Esophagus muscularis mucosa (tissue), 3 donors: ENCODE measurements around the gene PSMD9.

Experiments used
- EP300 ChIP-seq: sonication (generic); formaldehyde crosslinking; IDR thresholded peaks from one replicate; pipeline ENCODE4 v1.6.1; 2017; ENCODE audit warnings: antibody characterized with exemption
- POLR2A ChIP-seq: fragments of 450-650 bp; IDR thresholded peaks from one replicate; pipeline ENCODE4 v1.6.1; 2017; ENCODE audit warnings: antibody characterized with exemption, moderate library complexity, mild to moderate bottlenecking, low read depth
- POLR2AphosphoS5 ChIP-seq, 2 donors: sonication (generic); formaldehyde crosslinking; IDR thresholded peaks; one replicate each; pipeline ENCODE4 v1.6.1; 2017; ENCODE audit warnings: antibody characterized with exemption in 2 of 2

GRCh38 chr12:121933522-121934308, 45.1 kb downstream of the PSMD9 start:
- TF ChIP-seq POLR2AphosphoS5 (IDR thresholded peaks at IDR 0.05) (no peak), EP300 (no peak), POLR2A (no peak)
